HG02973 (cell line): ENCODE data around the gene FHOD1.
A peak's percentile ranks its signal among the peaks of the same experiment; 100 is the strongest.

ENCODE experiments used
- ATAC-seq: cut with Tn5 transposase; IDR thresholded peaks from one replicate; pipeline ENCODE4 v1.9.1; 2021; ENCODE audit warnings: moderate library complexity; ENCODE audit not compliant: unreplicated experiment

FHOD1 gene

DNA sequence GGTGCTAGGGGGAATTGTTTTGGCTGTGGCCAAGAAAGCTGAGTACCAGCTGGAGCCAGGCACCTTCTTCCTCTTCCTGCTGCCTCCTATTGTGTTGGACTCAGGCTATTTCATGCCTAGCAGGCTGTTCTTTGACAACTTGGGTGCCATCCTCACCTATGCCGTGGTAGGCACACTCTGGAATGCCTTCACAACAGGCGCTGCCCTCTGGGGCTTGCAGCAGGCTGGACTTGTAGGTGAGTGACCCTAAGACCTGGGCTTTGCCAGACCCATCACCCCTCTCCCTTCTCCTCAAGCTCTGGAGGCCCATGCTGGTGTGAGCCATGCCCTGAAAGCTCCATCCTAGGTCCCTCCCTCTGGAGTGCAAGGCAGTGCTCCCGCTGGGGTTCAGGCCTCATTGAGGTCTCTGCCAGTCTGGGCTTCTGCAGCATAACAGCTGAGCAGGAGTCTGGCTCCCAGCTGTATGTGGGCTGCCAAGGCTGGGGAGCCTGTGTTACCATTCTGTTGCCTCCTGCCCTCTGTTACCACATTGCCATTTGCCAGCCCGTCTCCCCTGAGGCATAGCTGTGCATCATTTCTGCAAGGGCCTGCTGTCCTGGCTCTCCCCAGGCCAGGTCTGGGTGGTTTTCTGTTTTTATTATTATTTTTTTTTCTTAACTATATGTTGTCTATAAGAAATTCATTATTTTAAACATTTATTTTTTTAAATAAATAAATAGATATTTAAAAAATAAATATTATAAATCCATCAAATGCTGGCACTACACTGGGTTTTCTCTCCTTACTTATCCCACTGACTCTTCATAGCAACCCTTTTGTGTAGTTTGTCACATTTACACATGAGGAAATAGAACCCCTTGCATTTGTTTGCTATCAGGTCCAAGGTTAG lies 5.6 kb upstream of the FHOD1 start:
- no peak for ATAC-seq

DNA sequence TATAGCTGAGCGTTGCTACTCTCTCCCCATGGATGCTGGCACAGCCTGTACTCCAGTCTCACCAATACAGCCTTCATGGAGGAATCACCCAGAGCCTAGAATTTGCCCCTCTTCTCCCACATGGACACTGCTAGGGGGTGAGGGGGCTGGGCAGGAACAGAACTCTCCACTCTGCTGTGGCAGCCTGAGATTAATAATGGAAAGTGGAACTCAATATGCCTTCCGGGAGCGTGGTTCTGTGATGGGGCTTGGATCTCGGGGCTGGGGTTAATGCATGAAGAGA lies 2.7 kb upstream of the FHOD1 start:
- no peak for ATAC-seq

DNA sequence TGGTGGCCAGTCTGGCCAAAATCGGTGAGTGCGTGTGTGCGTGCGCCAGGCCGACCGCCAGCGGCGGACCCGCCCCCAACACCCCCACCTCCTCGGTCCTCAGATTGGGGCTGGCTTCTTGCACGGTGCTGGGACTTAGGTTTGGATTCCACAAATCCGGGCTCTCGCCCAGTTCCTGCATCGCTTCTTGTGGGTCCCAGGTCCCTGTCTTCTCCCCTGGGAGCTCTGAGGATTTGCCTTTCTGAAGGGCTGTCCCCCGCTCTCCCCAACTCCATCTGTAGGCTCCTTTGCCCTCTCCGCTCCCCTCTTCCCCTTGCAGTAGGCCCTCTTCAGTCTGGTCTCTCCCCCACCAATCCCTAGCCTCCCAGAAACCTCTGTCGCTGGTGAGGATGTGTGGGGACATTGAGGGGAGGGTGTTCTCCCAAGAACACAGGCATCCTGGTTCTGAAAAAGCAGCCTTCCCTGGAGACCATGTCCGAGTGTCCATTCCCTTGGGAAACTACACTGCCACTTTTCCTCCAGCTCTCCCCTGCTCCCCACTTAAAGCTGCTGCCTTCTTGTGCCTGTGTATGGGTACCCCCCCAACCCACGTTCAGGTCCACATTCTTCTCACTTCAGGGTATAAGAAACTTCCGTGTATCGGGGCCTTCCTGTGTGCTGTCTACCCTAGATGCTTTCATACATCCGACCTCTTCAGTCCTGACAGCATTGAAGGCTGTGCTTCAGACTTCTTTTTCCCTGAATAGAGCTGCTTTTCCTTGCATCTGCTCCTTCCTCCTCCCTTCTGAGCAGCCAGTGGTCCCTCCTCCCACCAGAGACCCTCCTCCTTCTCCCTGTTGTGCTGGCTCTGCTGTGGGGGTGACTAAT lies 2.1 kb upstream of the FHOD1 start:
- ATAC-seq = no peak

DNA sequence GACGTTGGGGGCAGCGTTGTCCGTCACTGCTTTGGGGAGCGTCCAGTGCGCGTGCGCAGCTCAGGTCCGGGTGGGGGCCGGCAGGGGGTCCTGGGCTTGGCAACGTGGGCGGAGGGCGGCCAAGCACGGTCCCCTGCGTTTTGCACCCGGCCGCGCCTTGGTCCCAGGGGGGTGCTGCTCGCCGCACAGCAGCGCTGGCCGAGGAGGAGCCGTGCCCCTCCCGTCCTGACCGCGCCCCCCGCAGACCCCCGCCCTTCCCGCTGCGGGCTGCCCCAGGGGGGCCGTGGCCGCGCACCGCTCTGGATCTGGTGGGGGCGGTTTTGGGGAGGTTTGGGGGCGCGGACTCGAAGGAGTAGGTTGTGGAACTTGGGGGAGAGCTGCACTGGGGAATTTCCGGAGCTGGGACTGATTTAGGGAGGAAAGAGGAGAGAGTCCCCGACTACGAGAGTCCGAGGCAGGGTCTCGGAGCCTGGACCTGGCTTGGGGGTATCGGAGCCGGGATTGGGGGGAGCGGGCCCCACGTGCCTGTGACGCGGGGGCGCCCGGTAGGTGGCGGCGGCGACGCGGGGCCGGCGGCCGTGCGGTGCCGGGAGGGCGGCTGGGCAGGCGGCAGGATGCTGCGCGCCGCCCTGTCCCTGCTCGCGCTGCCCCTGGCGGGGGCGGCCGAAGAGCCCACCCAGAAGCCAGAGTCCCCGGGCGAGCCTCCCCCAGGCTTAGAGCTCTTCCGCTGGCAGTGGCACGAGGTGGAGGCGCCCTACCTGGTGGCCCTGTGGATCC lies 1.3 kb upstream of the FHOD1 start, which contains the start of gene SLC9A5:
Gene SLC9A5 (plus strand): TSS at position 579 of the 777 bp plus-strand sequence. CDS start 36 bp downstream, at position 615.
- ATAC-seq = no peak

- ATAC-seq = no peak
Observed at GRCh38 chr16:67248073-67248400, 756 bp upstream of the FHOD1 start.

GRCh38 chr16:67246756-67247191 lies 507 bp downstream of the FHOD1 start:
- no peak for ATAC-seq

- ATAC-seq = no peak
Observed at GRCh38 chr16:67246081-67246755, 1.1 kb downstream of the FHOD1 start.

DNA sequence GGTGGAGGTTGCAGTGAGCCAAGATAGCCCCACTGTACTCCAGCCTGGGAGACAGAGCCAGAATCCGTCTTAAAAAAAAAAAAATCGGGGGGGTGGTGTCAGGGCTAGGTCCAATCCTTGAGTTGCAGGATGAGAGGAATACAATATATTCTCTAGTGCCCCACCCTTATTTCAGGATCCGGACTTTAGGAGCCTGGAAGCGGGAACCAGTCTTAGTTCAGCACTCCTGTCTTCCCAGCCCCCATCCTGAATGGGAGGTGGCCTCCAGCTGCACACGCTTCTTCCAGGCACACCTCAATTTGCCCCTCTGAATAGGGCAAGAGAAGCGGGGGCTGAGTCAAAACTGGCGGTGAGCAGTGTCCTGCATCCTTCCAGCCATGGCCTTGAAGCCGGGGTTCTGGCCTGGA lies 1.6 kb downstream of the FHOD1 start:
- ATAC-seq = no peak

DNA sequence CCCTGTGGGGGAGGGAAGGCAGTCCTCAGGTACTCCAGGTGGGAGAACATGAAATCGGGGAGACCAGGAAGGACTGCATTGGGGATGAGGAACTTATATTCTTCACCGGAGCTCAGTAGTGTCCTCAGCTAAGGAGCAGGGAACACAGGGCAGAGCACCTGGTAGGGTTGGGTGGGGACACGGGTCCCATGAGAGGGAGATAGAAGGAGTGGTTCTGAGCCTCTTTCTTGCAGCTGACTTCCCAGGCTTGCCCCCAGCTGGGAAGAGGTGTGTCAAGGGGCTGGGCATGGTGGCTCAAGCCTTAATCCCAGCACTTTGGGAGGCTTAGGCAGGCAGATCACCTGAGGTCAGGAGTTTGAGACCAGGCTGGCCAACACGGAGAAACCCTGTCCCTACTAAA lies 2.1 kb downstream of the FHOD1 start:
- no peak for ATAC-seq

GRCh38 chr16:67244387-67245185 lies 2.7 kb downstream of the FHOD1 start:
- peak; percentile 43 for ATAC-seq

DNA sequence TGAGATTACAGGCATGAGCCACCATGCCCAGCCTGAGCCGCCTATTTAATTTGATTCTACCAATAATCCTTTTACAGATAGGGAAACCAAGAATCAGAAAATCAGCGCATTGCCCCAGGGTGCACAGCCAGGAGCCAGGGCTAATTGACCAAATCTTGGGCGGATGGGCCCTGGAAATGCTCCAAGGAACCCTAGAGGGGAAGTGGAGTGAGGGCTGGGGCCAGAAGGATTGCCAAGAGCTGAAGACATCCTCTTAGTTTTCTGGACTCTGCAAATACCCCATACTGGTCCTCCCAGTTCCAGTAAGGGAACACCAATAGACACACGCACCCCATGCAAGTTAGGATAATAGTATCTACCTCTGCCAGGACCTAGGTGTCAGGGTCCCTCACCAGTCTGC lies 3.8 kb downstream of the FHOD1 start:
- ATAC-seq = no peak

- no peak for ATAC-seq
Observed at GRCh38 chr16:67242138-67242730, 5.0 kb downstream of the FHOD1 start.

DNA sequence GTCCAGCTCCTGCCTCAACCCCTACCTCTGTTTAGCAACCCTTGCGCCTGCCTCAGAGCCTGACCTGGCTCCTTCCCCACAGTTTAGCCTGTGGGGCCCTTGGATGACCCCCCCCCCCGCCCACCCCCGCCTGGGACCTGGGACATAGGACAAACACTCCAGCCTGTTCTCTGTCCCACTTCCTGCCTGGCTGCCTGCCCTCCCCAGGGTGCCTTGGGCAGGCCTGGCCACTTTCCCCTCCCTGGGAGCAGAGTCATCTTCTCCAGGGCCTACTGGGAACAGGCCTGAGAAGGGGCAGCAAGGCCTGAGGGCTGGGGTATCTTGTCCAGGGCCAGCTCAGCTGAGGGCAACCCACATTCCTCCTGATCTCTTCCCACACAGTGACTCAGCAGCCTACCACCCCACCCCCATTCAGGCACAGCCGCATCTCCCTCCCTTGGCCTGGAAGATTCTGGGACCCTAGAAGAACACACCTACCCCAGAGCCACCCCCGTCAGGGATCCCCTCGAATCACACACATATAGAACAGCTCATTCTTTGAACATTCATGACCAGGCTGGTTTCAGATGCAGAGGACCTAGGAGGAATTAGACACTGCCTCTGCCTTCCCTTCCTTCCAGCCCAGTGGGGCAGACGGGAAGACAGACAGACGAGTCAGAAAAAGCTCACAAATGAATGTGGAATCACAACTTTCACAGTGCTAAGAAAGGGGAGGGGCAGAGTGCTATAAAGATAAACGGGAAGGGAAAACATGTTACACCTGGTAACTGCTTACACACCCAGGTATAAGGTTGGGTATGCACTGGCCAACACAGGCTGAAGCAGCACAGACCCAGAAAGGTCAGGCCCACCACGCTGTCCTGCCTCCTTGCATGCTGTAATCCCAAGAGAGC lies 6.0 kb downstream of the FHOD1 start:
- no peak for ATAC-seq

DNA sequence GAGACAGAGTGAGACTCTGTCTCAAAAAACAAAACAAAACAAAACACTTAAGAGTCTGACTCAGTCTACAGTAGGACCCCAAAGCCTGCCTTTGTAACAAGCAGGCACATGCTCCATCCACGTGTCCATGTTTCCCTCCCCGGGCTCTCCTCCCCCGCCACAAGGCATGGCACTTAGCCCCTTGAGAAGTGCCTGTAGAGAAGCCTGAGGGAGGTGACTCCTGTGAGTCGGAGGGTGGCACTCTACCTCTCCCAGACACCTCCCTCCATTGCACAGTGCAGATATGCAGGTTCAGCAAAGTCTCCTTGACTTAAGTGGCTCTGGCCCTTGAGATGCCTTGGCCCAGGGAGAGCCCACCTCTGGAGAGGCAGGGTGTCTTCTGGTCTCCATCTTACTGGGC lies 6.8 kb downstream of the FHOD1 start:
- no peak for ATAC-seq

DNA sequence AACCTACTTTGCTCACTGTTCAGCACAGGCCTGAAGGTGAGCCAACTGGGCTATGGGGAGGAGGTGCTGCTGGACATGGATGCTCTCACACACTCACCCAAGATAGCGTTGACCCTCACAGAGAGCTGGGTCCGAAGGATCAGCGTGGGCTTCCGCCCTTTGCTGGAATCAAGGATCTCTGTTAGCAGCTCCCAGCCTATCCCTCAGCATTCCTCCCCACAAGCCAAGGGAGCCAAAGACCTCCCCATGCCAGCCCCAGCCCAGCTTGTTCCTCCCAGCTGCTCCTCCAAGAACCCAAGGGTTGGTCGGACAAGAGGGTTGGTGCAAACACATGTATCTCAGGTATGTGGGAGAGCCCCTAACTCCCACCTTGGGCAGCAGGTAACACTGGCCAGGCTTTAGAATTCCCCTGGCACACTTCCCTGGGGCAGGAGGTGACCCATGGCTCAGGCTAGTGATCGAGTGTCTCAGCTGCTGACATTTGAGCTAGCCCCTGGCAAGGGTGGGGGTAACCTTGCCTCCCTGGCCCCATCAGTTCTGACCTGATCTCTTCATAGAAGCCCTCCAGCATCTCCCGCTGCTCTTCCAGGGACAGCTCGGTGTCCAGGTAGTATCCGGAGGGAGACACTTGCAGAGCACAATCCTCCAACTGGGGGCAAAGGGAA lies 8.3 kb downstream of the FHOD1 start:
- no peak for ATAC-seq

DNA sequence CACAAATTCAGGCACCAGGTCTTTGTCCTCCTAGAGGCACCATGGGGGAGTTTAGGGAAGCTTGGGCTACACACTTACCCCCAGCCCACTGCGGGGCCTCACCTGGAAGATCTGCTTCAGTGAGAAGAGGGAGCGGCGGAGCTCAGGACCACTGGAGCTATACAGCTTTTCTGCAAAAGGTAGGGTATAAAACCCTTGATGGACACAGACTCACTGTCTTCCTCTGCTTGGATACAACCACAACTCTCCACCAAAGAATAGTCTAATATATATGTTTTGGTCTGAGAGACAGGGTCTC lies 9.1 kb downstream of the FHOD1 start:
- no peak for ATAC-seq

DNA sequence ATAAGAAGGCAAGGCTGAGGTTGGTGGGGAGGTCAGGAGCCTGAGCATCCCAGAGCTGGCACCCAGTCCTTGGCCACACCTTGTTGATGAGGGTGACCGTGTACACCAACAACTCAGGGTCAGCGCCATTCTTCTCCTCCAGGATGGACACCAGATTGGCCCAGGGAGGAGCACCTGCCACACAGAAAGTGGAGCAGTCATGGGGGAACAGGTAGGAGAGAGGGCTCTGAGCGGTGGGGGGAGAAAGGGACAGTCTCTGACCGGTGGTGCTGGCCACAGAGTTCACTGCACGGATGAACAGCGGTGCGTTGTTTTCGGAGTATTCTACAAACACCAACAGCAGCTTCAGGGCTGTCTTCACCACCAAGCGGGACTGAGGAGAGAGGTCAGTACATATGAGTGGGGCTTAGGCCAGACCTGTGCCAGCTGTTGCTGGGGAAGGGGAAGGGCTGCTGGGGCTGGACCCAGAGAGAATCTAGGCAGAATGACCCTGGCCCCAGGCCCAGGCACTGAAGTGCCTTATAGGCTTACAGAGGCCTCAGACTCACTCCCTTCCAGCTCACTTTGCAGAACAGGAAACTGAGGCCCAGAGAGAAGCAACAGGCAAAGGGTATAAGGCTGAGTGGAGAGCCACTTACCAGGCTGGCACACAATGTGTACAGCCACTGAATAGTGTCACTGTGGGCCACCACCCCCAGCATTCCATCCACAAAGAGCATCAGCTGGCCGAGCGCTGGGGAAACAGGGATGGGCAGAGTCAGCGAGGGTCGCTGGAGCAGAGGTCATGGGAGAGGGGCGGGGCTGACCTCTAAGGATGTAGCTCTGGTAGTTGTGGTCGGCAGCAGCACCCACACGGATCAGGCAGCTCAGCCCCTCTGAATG lies 9.6 kb downstream of the FHOD1 start:
- ATAC-seq = no peak
